ENCODE results near the gene FGFR3.
A peak's percentile ranks its signal among the peaks of the same experiment; 100 is the strongest.

The FGFR3 gene

DNA sequence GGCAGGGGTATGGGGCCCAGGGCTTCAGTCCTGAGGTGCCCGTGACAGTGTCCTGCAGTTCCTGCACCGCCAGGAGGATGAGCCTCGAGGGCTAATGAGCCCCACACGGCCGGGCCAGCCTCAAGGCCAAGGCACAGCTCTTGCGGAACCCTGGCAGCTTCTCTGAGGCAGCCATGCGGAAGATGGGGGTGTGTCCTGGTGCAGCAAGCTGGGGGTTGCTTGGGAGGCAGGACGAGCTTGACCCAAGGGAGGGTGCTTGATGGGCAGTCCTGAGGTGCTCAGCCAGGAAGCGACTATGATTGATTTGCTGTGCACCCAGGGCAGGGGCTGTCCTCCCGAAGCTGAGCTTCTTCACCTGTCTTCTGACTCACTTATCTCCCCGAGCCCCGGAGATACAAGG lies 9.1 kb upstream of the FGFR3 start:
- in situ Hi-C loops (cut with MboI; ENCODE audit: low pct_unique_long_range_greater_than_20kb, low sequenced_read_pairs): no loop called here
- no peak for DNase-seq

DNA sequence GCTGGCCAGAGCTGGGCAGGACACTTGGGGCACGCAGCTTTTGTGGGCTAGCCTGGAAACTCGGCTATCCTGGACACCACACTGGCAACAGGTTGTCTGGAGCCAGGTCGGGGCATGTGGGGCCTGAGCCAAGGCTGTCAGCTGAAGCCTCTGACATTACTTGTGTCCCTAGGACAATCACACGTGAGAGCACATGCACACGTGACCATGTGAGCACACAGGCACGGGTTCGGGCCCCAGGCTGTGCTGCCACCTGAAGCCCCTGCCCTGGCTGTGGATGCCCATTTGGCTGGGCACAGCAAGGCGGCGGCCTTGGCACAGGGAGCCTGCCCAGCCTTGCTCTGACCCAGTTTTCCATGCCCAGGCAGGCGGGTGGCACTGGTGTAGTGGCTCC lies 8.7 kb upstream of the FGFR3 start:
- in situ Hi-C loops (cut with MboI; ENCODE audit: low pct_unique_long_range_greater_than_20kb, low sequenced_read_pairs): no loop called here
- DNase-seq: no peak

DNA sequence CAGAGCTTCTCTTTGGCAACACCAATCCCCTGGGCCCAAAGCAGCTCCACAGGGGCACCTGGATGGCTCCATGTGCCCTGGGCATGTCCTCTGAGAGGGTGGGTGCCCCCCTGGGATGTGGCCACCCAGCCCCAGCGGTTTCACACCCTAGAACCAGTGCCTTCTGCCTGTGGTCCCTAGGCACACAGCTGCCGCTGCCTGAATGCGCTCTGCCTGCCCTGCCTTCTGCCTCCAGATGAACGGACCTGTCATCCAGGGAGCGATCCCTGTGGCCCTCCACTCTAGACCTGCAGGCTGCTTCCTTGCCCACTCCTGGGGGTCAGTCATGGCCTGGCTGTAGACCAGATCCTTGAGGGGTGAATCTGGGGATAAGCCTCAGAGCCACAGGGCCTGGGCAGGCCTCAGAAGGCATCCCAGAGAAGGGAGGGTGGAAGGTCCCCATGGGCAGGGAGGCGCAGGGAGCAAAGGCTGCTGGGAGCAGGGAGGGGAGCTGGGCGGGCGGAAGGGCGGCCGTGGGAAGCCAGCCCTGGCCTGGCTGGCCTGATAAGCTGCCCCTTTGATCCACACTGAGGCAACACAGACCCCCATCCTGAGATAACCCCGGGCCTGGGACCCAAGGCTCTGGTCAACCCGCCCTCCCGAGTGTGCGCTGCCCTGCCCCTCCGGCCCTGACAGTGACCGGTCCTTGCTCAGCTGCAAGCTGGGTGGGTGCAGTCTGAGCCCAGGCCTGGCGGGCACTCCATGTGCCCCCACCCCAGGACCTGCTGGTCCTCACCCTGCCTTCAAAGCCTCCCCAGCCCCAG lies 8.1 kb upstream of the FGFR3 start:
- in situ Hi-C loops (cut with MboI; ENCODE audit: low pct_unique_long_range_greater_than_20kb, low sequenced_read_pairs): no loop called here
- DNase-seq: no peak

DNA sequence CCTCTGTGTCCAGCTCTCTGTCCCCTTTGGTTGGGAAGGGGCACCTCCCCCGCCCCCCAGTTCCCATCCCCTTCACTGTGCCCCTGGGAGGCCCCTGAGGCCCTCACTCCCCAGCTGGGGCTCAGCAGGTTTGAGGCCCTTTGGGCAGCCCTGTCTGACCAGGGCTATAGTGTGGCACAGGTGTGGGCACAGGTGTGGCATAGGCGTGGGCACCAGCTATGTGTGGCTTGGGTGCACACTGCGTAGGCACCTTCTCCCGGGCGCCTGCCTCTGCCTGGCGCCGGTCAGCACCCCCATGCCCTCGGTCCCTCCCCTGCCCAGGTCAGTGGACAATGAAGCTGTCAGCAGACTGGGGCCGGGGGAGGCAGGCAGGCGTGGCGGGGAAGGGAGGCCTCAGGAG lies 7.5 kb upstream of the FGFR3 start:
- in situ Hi-C loops (cut with MboI; ENCODE audit: low pct_unique_long_range_greater_than_20kb, low sequenced_read_pairs): no loop called here

DNA sequence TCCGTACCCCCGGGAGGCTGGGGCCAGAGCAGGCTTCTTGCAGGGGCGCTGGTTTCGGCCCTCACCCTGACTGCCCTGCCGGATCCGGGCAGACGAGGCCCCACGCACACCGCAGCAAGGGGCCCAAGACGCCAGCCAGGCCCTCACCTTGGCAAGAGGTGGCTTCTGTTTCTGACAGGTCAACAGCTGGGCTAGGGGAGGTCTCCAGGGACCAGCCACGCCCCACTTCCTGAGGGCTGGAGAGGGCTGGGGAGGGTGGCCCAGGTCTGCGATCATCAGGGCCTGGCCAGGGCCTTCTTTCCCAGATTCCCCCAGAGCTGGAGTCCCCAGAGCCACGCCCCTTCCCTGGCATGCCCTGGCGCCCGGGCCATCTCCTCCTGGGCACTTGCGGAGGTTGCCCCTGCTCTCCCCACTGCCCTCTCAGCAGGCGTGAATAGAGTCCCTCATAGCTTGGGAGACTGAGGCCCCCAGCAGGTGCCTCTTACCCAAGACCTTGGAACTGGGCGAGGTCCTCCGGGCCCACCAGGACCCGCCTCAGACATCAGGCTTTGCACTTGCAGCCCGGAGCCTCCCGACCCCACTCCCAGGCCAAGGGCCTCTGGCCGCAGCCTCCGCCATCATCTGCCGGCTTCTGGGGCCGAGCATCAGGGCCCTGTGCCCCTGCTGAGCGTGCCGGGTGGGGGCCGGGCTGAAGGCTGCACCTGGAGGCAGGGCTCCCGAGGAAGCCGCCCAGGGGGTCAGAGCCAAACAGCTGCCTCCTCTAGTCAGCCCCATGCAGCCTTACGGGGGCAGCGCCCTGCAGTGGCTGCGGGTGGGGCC lies 6.3 kb upstream of the FGFR3 start:
- no peak for DNase-seq
- in situ Hi-C loops (cut with MboI; ENCODE audit: low pct_unique_long_range_greater_than_20kb, low sequenced_read_pairs): no loop called here

More for the DNA sequence above, 7.5 kb upstream of the FGFR3 start:
- no peak for DNase-seq

DNA sequence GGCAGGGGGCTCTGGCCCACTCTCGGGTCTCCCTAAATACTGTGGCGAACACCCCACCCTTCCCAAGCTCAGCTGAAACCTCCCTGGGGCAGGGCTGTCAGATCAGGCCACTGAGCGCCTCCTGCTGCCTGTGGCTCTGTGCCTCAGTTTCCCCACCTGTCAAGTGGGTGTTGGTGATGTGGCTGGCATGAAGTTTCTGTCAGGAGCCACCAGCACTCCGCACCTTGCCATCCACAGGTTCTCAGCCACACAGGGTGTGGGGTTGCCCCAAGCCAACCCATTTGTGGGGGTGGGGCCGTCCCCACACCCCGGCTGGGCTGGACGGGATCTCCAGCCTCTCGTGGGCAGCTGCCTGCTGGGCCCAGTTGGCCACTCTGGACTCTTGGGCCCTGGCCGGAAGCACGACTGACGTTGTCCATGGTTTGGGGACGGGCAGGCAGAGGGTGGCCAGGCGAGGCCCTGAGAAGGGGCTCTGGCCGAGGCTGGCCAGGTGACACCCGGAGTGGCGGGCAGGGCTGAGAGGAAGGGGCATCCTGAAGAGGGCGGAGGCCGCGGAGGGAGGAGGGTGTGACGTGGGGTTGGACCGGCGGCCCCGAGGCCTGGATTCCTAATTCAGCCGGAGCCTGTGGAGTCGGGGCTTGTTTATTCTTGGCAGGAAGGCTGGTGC lies 5.5 kb upstream of the FGFR3 start:
- in situ Hi-C loops (cut with MboI; ENCODE audit: low pct_unique_long_range_greater_than_20kb, low sequenced_read_pairs): no loop called here
- DNase-seq: no peak

DNA sequence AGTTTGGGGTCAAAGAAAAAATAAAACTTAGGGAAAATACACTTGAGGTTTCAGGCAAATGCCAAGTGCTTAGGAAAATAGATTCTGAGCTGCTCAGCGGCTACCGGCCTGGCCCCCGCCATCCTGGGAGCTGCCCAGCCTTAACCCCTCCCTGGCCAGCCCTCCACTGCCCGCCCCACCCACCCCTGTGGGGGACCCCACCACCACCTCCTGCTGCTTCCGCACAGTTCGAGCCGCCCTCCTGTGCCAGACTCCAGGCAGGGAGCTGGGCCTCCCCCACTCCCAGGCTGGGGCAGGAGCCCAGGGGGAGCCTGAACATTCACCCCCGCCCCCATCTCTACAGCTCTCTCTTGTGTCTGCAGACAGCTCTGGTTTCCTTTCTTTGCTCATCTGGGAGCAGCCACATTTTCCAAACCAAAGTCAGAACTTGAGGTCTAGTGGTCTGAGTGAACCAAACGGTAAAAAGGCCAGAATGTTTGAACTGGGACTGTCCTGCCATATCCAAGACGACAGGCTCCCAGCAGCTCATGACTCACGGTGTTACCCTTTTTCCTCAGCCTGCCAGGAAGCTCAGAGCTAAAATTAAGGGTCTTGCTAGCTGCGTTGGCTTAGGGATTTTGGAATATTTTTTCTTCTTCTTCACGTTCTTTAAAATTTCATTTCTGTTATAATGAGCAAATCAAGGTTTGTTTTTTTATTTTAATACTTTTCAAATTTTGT lies 4.7 kb upstream of the FGFR3 start:
- no peak for DNase-seq
- in situ Hi-C loops (cut with MboI; ENCODE audit: low pct_unique_long_range_greater_than_20kb, low sequenced_read_pairs): no loop called here

DNA sequence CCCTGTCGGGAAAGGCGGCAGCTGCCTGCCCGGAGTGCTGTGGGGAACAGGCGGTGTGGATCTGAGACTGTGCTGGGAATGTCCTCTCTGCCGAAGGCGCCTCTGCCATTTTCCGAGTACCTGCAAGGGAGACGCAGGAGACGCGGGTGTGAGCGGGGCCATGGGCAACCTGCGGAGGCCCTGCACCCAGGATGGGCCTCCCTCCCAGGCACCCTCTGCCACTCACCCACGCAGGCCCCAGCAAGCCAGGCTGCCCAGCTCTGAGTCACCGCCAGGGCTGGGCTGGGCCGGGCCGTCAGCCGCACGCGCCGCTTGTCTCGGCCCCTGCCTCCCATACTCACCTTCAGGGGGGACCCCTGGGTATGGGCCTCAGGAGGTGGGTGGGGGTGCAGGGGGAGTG lies 3.5 kb upstream of the FGFR3 start:
- in situ Hi-C loops (cut with MboI; ENCODE audit: low pct_unique_long_range_greater_than_20kb, low sequenced_read_pairs): no loop called here
- DNase-seq: no peak

DNA sequence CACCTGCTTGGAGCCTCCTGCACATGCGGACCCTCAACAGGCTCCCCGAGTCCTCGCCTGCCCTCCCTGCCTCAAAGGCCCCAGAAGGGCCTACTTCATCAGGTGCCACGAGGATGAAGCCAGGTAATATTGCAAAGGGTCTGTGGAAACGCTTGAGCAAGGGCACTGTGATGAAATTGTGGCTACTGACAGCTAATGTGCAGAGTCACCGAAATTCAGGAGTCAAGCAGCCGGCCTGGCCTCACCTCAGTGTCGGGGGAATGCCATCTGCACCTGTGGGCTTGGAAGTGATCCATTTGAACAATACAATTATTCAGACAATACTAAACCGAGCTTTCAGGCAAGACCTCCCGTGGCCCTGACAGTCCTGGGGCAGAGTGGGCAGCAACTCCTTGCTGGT lies 3.1 kb upstream of the FGFR3 start:
- no peak for DNase-seq
- in situ Hi-C loops (cut with MboI; ENCODE audit: low pct_unique_long_range_greater_than_20kb, low sequenced_read_pairs): no loop called here

DNA sequence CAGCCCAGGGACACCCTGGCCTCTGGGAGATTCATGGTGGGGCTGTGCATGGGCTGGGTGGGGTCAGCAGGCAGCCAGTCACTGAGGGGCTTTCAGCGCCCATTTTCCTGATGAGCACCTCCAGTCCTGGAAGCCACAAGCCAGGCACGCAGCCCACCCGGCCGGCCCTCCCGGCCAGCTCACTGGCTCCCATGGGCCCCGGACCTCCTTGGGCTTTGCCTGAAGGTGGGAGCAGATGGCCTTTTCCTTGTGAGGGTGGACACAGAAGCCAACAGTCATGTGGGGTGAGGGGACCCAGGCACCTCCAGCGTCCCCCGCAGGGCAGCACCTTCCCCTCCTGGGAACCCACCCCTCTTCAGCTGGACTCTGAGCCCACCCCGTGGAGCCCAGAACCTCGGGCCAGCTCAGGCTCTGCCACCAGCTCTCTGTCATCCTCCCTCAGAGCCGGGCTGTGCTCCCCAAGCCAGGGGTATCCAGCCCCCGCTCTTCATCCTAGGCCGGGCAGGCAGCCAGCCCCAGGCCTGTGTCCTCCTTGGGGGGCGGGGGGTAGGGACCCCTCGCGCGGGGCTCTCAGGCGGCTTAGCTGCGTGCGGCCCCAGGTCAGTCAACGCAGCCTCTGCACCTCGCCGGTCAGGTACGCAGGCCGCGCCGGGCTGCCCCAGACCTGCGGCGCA lies 798 bp upstream of the FGFR3 start:
- in situ Hi-C loops (cut with MboI; ENCODE audit: low pct_unique_long_range_greater_than_20kb, low sequenced_read_pairs): no loop called here
- no peak for DNase-seq

DNA sequence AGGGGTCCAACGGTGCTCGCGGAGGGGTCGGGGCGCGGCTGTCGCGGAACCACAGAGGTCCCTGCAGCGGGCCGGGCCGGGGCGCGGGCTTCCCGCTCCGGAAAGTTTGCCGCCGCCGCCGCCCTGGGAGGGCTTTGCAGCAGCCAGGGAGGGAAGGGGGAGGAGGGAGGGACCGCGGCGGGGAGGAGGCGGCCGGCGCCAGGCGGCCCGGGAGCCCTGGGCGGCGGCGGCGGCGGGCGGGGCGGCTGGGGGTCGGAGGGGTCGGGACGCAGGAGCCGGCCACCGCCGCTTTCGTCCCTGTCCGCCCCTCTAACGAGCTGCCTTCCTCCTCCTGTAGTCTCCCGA lies 375 bp downstream of the FGFR3 start:
- in situ Hi-C loops (cut with MboI; ENCODE audit: low pct_unique_long_range_greater_than_20kb, low sequenced_read_pairs): no loop called here

DNA sequence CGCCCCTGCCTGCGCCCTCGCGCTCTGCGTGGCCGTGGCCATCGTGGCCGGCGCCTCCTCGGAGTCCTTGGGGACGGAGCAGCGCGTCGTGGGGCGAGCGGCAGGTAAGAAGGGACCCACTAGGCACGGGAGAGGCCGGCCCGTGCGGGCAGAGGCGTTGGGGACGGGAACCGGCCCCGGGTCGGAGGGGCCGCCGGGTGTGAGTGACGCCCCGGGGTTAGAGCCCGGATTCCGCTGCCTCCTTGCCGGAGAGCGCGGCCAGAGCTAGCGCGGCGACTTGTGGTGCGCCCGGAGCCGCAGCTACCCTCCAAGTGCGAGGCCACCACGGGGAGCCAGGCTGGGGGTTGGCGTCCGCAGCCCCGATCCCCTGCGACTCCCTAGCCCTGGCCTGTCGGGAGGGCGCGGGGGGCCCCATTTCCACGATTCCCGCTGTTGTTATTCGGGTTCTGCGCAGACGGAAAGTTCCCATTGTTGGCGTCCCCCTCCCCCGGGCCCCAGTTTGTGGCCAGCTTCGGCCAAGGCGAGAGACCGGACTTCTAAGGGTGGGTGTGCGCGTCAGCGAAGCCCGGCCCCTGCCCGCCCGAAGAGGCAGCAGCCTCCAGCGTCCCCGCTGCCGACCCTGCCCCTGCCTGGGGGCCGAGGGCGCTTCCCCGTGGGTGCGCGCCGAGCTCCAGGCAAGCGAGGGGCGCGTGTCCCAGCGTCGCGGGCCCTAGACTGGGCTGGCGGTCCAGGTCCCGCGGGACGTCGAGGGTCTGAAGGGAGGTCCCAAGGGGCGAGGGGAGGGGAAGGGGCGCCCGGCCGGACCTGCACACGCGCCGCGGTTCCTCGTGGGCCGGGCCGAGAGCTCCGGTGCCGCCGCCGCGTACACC lies 1.1 kb downstream of the FGFR3 start:
- in situ Hi-C loops (cut with MboI; ENCODE audit: low pct_unique_long_range_greater_than_20kb, low sequenced_read_pairs): no loop called here
- DNase-seq: peak; percentile 24

More for the DNA sequence above, 375 bp downstream of the FGFR3 start:
- DNase-seq: peak; percentile 20

DNA sequence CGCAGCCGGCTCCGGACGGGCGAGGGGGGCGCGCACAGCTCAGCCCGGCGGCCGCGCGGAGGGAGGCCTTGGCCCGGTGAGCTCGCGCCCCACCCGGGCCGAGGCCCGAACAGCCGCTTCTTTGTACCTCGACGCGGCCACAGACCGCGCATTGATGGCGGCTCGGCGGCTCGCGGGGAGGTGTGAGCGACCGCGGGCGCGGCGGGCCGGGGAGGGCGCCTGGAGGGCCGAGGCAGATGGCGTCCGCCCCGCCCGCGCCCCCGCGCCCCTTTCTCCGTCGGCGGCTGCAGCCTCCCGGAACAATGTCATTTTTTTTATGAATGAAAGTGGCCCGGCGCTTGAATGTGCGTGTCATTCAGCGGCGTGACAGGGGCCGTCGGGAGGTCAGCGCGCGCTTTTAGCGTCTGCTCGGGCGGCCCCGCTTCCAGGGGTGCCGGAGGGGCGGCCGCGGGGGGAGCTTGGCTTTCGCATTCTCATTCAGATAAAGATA lies 1.8 kb downstream of the FGFR3 start:
- in situ Hi-C loops (cut with MboI; ENCODE audit: low pct_unique_long_range_greater_than_20kb, low sequenced_read_pairs): no loop called here
- DNase-seq: no peak

DNA sequence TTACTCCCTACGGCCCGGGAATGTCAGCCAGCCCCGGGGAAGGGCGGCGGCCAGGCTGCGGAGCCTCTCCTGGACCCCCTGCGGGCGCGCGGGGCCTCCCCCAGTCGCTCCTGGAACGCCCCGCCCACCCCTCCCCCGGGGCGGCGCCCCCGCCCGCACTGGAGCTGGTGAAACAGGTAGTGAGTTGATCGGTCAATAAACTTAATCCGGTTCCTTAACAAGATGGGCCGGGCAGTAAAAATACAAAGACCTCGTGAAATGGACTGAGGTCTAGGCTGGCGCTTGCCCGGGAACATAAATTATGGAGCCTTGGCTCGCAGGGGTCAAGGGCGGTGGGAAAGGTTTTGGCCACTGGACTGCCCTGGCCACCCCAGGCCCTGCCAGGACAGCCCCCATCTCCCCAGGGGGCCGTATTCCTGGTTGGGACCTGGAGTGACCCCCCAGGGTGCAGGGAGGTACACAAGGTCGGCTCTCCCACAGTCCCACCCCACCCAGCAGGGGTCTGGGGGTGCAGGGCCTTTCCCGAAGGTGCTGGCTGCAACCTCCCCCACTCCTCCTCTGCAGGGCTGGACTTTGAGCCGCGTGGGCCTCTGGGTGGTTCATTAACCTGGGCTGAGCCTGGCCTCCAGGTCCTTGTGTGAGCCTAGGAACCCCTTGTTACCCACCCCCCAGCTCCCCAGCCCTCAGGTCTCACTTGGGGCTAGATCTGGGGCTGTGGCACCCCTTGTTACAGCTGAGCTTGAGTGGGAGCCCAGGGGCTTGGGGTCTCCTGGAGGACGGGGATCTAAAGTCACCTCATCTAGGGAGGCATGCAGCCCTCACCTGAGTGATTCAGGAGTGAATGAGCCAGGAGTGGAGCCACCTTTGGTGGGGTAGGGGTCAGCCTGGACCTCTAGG lies 2.5 kb downstream of the FGFR3 start:
- in situ Hi-C loops (cut with MboI; ENCODE audit: low pct_unique_long_range_greater_than_20kb, low sequenced_read_pairs): no loop called here
- no peak for DNase-seq

DNA sequence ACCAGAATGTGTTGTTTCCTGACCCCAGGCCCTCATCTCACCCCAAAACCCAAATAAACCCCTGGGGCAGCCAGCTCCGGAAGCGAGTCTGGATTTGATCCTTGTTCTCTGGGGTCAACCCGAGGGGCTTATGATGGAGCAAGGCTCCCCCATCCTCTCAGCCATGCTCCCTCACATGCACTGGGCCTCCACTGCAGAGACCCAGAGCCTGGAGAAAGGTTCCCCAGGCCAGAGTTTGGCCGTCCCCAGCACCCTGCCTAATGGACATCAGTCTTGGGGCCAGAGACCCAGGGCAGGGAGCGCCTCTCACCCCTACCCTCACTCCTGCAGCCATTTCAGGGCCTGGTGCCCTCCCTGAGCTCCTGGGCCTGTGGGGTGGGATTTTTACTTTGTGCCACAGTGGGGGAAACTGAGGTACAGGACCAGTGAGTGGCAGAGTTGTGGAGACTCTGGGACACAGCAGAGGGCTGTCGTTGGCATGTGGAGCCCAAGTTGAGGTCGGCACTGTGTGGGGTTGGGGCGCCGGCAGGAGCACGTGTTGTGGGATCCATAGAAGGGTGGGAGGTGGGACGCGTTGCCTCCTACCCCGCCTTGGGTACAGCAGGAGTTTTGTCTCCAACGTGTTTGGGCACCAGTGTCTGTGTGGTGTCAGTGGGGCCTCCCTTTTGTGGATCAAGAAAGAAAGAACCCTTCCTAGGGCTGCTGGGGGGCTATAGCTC lies 3.6 kb downstream of the FGFR3 start:
- in situ Hi-C loops (cut with MboI; ENCODE audit: low pct_unique_long_range_greater_than_20kb, low sequenced_read_pairs): no loop called here
- DNase-seq: no peak

DNA sequence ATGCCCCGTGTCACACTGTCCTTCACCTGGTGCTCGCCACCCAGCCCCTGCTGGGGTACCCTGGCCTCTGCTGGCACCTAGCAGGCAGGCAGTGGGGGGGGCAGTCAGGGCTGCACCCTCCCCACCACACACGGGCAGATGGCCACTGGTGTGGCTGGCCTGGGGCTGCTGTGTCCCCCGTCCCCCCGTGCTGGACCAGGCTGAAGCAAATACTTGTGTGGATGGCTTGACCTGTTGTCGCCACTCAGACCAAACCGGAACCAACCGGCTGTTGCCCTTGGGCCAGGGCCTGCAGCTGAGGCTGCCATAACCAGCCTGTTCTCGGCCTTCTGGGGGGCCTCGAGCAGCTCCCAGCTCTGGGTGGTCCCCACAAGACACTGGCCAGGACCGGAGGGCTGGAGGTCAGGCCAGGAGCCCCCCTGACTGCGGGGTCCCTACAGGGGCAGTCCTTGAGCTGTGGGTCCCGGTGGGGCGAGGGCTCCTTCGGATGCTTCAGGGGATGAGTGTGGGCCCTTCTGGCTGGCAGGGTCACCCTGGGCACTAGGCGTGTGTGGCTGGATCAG lies 4.3 kb downstream of the FGFR3 start:
- in situ Hi-C loops (cut with MboI; ENCODE audit: low pct_unique_long_range_greater_than_20kb, low sequenced_read_pairs): no loop called here
- no peak for DNase-seq
